GM12874 (cell line): ENCODE measurements around the gene CCER1.

Source experiments
- TF ChIP-seq, protein P1 (sequence below): IDR thresholded peaks from 2 replicates; pipeline ENCODE4 v1.5.1; 2011; ENCODE audit warnings: low read depth, mild to moderate bottlenecking, control low read depth, low read length, moderate library complexity; ENCODE audit not compliant: insufficient read depth

The CCER1 gene

GRCh38 chr12:90969346-90969745 is 14.4 kb upstream of the CCER1 start:
- TF ChIP-seq, protein P1, sequence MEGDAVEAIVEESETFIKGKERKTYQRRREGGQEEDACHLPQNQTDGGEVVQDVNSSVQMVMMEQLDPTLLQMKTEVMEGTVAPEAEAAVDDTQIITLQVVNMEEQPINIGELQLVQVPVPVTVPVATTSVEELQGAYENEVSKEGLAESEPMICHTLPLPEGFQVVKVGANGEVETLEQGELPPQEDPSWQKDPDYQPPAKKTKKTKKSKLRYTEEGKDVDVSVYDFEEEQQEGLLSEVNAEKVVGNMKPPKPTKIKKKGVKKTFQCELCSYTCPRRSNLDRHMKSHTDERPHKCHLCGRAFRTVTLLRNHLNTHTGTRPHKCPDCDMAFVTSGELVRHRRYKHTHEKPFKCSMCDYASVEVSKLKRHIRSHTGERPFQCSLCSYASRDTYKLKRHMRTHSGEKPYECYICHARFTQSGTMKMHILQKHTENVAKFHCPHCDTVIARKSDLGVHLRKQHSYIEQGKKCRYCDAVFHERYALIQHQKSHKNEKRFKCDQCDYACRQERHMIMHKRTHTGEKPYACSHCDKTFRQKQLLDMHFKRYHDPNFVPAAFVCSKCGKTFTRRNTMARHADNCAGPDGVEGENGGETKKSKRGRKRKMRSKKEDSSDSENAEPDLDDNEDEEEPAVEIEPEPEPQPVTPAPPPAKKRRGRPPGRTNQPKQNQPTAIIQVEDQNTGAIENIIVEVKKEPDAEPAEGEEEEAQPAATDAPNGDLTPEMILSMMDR = no peak

DNA sequence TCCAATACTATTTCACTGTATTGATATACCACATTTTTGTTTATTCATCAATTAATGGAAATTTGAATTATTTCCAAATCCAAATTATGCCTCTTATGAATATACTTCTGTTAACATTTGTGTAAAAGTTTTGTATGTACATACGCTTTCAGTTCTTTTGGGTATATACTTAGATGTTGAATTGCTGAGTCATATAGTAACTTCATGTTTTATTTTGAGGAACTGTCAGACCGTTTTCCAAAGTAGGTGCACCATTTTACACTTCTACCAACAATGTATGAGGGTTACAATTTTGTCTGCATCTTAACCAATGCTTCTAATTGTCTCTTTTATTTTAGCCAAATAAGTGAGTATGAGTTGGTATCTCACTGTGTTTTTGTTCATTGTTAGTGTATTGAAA is 10.2 kb upstream of the CCER1 start:
- TF ChIP-seq, protein P1 = no peak

- TF ChIP-seq, protein P1 = no peak
Observed at GRCh38 chr12:90964616-90965015, 9.6 kb upstream of the CCER1 start.

GRCh38 chr12:90963946-90964345 is 9.0 kb upstream of the CCER1 start:
- TF ChIP-seq, protein P1 = no peak

DNA sequence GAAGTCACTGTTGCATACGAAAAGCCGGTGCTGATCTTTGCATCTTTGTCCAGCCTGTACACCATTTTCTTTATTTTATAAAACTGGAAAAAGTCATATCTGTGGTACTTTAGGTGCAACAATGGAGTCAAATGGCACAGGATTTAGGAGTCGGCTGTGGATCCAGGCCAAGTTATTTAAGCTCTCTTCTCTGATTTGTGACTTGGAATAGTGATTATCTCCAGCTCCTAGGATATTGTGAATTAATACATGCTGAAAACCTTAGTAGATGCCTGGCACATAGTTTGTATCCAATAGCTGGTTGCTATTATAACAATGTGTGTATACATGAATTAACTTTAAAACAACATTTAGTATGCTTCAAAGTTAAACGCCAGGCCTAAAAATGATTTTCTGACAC is 6.2 kb upstream of the CCER1 start:
- TF ChIP-seq, protein P1 = no peak

DNA sequence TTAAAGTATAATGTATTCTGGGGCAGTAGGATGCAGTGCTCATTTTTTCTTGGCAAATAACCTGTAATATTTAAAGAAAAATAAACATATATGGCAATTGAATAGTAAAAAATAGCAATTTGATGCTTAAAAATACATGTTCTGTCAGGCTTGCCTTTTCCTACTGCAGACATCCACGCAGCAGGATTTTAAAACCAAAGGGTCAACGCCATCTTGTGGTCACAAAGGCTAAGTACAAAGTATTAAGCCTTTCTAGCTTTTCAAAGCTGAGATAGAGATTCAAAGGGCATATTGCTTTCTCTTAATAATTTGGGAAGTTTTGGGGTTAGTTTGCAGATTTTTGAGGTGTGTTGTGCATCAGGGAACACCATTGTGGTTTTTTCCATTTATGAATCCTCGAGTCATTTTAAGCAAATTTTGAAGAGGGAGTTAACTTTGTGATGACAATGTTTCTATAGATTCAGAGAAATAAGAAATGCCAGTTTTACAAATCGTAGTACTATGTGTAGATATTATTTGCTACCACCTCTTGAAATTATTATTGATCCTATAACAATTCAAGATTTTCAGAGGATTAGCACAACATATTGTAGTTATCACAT is 4.7 kb upstream of the CCER1 start:
- TF ChIP-seq, protein P1 = peak; percentile 56; the same call in 1 of the 2 replicates

- TF ChIP-seq, protein P1 = no peak
Observed at GRCh38 chr12:90959032-90959431, 4.1 kb upstream of the CCER1 start.
